HEK293T (cell line): ENCODE results near the gene TNPO2.
A peak's percentile ranks its signal among the peaks of the same experiment; 100 is the strongest.
"Not testable (repeated sequence)": the region's sequence is repeated elsewhere in the genome, so short reads cannot be mapped to it uniquely, and the experiment has no call there.

Experiments
- CTCF ChIA-PET: fragments of 350-600 bp; formaldehyde crosslinking; extraction: SDS; loops from one replicate; lab custom pipeline; 2021; ENCODE audit warnings: antibody characterized with exemption, inconsistent platforms; lab: Yijun Ruan, JAX
- POLR2A ChIA-PET: fragments of 350-600 bp; formaldehyde crosslinking; extraction: SDS; loops from one replicate; lab custom pipeline; 2020; ENCODE audit warnings: antibody characterized with exemption, inconsistent platforms; lab: Yijun Ruan, JAX
- DNase-seq: peaks from one replicate; pipeline ENCODE4 v3.0.0; 2012; ENCODE audit warnings: mixed read lengths; ENCODE audit errors: extremely low spot score
- ARNT ChIP-seq: fragments of 450-650 bp; IDR thresholded peaks from 2 replicates; pipeline ENCODE4 v1.6.1; 2017; ENCODE audit warnings: mild to moderate bottlenecking
- BHLHE40 ChIP-seq: fragments of 450-650 bp; IDR thresholded peaks from 2 replicates; pipeline ENCODE4 v1.6.1; 2016; ENCODE audit warnings: mild to moderate bottlenecking, moderate library complexity, borderline replicate concordance
- CTBP1 ChIP-seq: fragments of 450-650 bp; IDR thresholded peaks from 2 replicates; pipeline ENCODE4 v1.6.1; 2016; ENCODE audit warnings: borderline replicate concordance
- ELF4 ChIP-seq: fragments of 450-650 bp; IDR thresholded peaks from 2 replicates; pipeline ENCODE4 v1.6.1; 2017; ENCODE audit warnings: antibody characterized with exemption
- FOXA1 ChIP-seq: fragments of 450-650 bp; IDR thresholded peaks from 2 replicates; pipeline ENCODE4 v1.6.1; 2016; ENCODE audit warnings: mild to moderate bottlenecking
- FOXK2 ChIP-seq: fragments of 450-650 bp; IDR thresholded peaks from 2 replicates; pipeline ENCODE4 v1.6.1; 2016; ENCODE audit warnings: mild to moderate bottlenecking
- FOXM1 ChIP-seq: fragments of 450-650 bp; IDR thresholded peaks from 2 replicates; pipeline ENCODE4 v1.6.1; 2017; ENCODE audit warnings: mild to moderate bottlenecking, borderline replicate concordance
- HDGF ChIP-seq: fragments of 450-650 bp; IDR thresholded peaks from 2 replicates; pipeline ENCODE4 v1.6.1; 2017; ENCODE audit warnings: antibody characterized with exemption, borderline replicate concordance
- L3MBTL2 ChIP-seq: fragments of 450-650 bp; conservative IDR thresholded peaks from 2 replicates; pipeline ENCODE4 v1.6.1; 2016; ENCODE audit warnings: mild to moderate bottlenecking
- LEF1 ChIP-seq: fragments of 450-650 bp; IDR thresholded peaks from 2 replicates; pipeline ENCODE4 v1.6.1; 2017; ENCODE audit warnings: mild to moderate bottlenecking, borderline replicate concordance
- NFRKB ChIP-seq: fragments of 450-650 bp; IDR thresholded peaks from 2 replicates; pipeline ENCODE4 v1.6.1; 2016; ENCODE audit warnings: mild to moderate bottlenecking, moderate library complexity
- PKNOX1 ChIP-seq: fragments of 450-650 bp; IDR thresholded peaks from 2 replicates; pipeline ENCODE4 v1.6.1; 2016
- SP1 ChIP-seq: fragments of 450-650 bp; IDR thresholded peaks from 2 replicates; pipeline ENCODE4 v1.6.1; 2017
- SUZ12 ChIP-seq: fragments of 450-650 bp; IDR thresholded peaks from 2 replicates; pipeline ENCODE4 v1.6.1; 2016; ENCODE audit warnings: mild to moderate bottlenecking
- TARDBP ChIP-seq: fragments of 450-650 bp; IDR thresholded peaks from 2 replicates; pipeline ENCODE4 v1.6.1; 2016
- ZNF384 ChIP-seq: fragments of 450-650 bp; IDR thresholded peaks from 2 replicates; pipeline ENCODE4 v1.6.1; 2016

Gene TNPO2

GRCh38 chr19:12727745-12728433 lies 4.2 kb upstream of the TNPO2 start:
- TF ChIP-seq FOXK2 (no peak), BHLHE40 (no peak), ARNT (no peak), PKNOX1 (no peak), HDGF (no peak), LEF1 (no peak), ELF4 (no peak), SP1 (no peak), FOXA1 (no peak), ZNF384 (no peak), NFRKB (no peak), TARDBP (no peak), L3MBTL2 (no peak), SUZ12 (no peak), FOXM1 (no peak), CTBP1 (no peak)
- ChIA-PET POLR2A (no interaction called here), CTCF (no interaction called here)
- no peak for DNase-seq

- ChIA-PET CTCF (no interaction called here), POLR2A (interaction anchor here (1.0 kb wide), 1 partner anchor 33 kb away, joined by 3 read pairs; no protein-coding TSS in a partner anchor)
- no peak for DNase-seq
- TF ChIP-seq TARDBP (no peak), ARNT (no peak), L3MBTL2 (no peak), FOXK2 (no peak), BHLHE40 (no peak), CTBP1 (no peak), FOXA1 (no peak), SP1 (no peak), ELF4 (no peak), SUZ12 (no peak), ZNF384 (no peak), FOXM1 (no peak), PKNOX1 (no peak), LEF1 (no peak), NFRKB (no peak), HDGF (no peak)
Observed at GRCh38 chr19:12726988-12727316, 3.2 kb upstream of the TNPO2 start.

- CTCF ChIA-PET: interaction anchor here (0.7 kb wide), 1 partner anchor 1103 kb away, joined by 4 read pairs; no protein-coding TSS in a partner anchor
- POLR2A ChIA-PET: interaction anchor here (6.2 kb wide), 1 partner anchor 9 kb away, joined by 133 read pairs; the partner anchor contains the start of genes GET3 and TRIR
- DNase-seq: not testable (repeated sequence)
Observed at GRCh38 chr19:12725612-12726011, 1.9 kb upstream of the TNPO2 start.

GRCh38 chr19:12723381-12723640 lies 421 bp downstream of the TNPO2 start:
- CTCF ChIA-PET: interaction anchor here (0.9 kb wide), 2 partner anchors 34 to 37 kb away, joined by 4 to 5 read pairs; no protein-coding TSS in a partner anchor
- no peak for TF ChIP-seq FOXA1
- TF ChIP-seq PKNOX1: no peak
- TF ChIP-seq HDGF: no peak
- TF ChIP-seq SP1: no peak
- TF ChIP-seq SUZ12: no peak
- TF ChIP-seq CTBP1: no peak
- TF ChIP-seq BHLHE40: no peak
- TF ChIP-seq ZNF384: no peak
- no peak for TF ChIP-seq FOXM1
- TF ChIP-seq TARDBP: no peak
- TF ChIP-seq NFRKB: no peak
- no peak for TF ChIP-seq L3MBTL2
- POLR2A ChIA-PET: interaction anchor here (0.6 to 6.2 kb wide), 12 partner anchors 8 to 190 kb away, joined by 3 to 133 read pairs (median 6); partner anchors contain the start of genes DHPS, FBXW9, GET3 and MAN2B1
- no peak for DNase-seq

DNA sequence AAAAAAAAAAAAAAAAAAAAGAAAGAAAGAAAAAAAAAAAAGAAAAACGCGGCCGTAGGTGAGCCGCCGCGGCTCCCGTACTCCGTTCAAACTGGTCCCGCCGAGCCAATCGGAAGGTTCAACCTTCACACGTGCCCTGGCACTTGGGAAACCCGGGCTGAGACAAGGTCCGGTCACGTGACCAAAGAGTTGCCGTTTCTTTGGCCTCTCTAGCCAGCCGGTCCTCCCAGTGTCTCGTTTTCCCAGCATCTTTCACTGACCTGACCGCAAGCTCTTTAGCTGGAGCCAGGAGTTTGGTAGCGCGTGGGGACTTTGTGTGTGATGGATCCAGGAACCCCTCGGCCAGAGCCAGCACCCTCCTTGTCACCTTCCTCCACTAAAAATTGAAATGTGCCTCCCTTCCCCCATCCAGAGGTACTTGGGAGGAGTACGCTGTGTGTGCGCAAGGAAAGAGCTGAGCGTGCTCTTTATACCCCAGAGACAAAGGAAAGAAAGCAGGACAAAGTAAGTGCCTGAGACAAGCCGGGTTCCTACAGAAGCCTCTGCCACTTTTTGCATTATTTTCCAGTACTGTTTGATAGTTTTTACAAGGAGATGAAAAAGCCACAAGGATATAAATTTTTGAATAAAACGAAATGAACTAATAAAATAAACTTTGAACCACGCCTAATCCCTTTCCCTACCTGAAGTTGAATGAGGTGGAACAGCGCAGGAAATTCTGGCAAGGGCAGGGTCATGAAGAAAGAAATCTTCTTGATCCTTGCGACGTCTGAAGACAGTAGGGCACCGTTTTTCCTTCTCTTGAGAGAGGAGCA lies 959 bp downstream of the TNPO2 start:
- ChIA-PET POLR2A (interaction anchor here (0.6 to 6.2 kb wide), 15 partner anchors 8 to 191 kb away, joined by 3 to 133 read pairs (median 5); partner anchors contain the start of genes DHPS, FBXW9, GET3 and MAN2B1), CTCF (interaction anchor here (0.9 to 1.3 kb wide), 3 partner anchors 11 to 37 kb away, joined by 3 to 5 read pairs (median 4); no protein-coding TSS in a partner anchor)
- peak; percentile 56; the same call in 1 of the 2 replicates for TF ChIP-seq L3MBTL2
- TF ChIP-seq ARNT: no peak
- TF ChIP-seq ELF4: 0 out of 2 replicates have a peak, but pooled peaks have one; percentile 24
- TF ChIP-seq LEF1: no peak
- TF ChIP-seq FOXM1: no peak
- peak; percentile 97 for TF ChIP-seq ZNF384
- no peak for TF ChIP-seq FOXK2
- peak; percentile 90 for DNase-seq
